ENCODE measurements around the gene FAM200C. TPM values are rescaled to one million over a fixed set of nuclear protein-coding genes. Genes with fewer than 3 reads are reported as not detected.

FAM200C gene
- total and polyA plus RNA-seq, 10 of the 15 experiments (the other 5 are each of a cell fraction or from before 2014, with no cell fraction given) = 1.0 to 5.4 (median 2.2) TPM

DNA sequence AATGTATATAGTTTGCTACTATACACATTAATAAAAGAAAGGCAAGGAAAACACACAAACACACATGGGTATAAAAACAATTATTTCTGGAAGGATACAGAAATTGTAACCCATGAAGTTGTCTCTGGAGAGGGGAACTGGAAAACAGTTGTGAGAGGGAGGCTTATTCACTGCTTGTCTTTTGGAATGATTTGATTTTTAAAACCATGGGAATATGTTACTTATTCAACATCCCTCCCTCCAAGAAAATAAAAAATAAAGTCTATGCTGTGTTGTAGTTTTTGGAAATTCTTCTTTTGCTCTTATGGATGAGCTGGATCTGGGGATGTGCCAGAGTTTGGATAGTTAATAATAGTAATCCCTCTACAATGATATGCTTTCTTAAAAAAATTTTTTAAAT lies 23.4 kb downstream of the FAM200C start:
- H3K27ac ChIP-seq (ENCODE audit: control insufficient read depth, insufficient read depth) = no peak overlapping the region
- in situ Hi-C loops (cut with MboI) (no loop called here), intact Hi-C loops (cut with micrococcal nuclease; ENCODE audit: unreplicated experiment) (no loop called here)
- no peaks in the 10 kb centered on the region for H3K36me3 ChIP-seq (ENCODE audit: control insufficient read depth in 2 of 2, insufficient read depth in 2 of 2, low read length in 1 of 2)
- H3K4me3 ChIP-seq = no peak overlapping the region
- no peak for TF ChIP-seq MYB (IDR thresholded peaks at IDR 0.05; ENCODE audit: borderline replicate concordance, low read depth, low read length)
- CTCF ChIA-PET = interaction anchor here (1.6 kb wide), 1 partner anchor 31 kb away, joined by 4 read pairs; no protein-coding TSS in a partner anchor
- FAIRE-seq (no peak), ATAC-seq (no peak), DNase-seq (ENCODE audit: low read depth, low spot score) (no peak)
- RAD21 ChIA-PET (ENCODE audit: unreplicated experiment) = no interaction called here
- no peak overlapping the region for H3K4me2 ChIP-seq (ENCODE audit: control insufficient read depth, insufficient read depth)
- no peaks in the 10 kb centered on the region for H3K9me3 ChIP-seq (replicated peaks; ENCODE audit: control insufficient read depth, insufficient read depth, low read length)
- H3K27me3 ChIP-seq (replicated peaks in 1 of 2; ENCODE audit: control insufficient read depth in 2 of 2, insufficient read depth in 2 of 2, low read length in 1 of 2) = peaks cover 0 to 5% of the 10 kb centered on the region in 2 experiments; a peak in 2 of 4 replicates
- no peaks in the 10 kb centered on the region for H3K79me2 ChIP-seq (ENCODE audit: control insufficient read depth, insufficient read depth, low read length)
- no peak overlapping the region for H3K9ac ChIP-seq (ENCODE audit: control insufficient read depth, insufficient read depth, low read length)
- no peak overlapping the region for H2AFZ ChIP-seq (ENCODE audit: control insufficient read depth, low read depth, low read length)
- H3K4me1 ChIP-seq (ENCODE audit: control insufficient read depth, insufficient read depth, low read length) = no peaks in the 10 kb centered on the region
- BruUV-seq (replicated peaks) = no TSS peak
- H4K20me1 ChIP-seq (ENCODE audit: control insufficient read depth, insufficient read depth) = no peaks in the 10 kb centered on the region
- POLR2A ChIA-PET = no interaction called here
- SMC1A ChIA-PET (ENCODE audit: uncharacterized antibody, unreplicated experiment) = interaction anchor here (0.6 to 5.8 kb wide), 3 partner anchors 15 to 644 kb away, joined by 3 to 42 read pairs (median 3); no protein-coding TSS in a partner anchor

DNA sequence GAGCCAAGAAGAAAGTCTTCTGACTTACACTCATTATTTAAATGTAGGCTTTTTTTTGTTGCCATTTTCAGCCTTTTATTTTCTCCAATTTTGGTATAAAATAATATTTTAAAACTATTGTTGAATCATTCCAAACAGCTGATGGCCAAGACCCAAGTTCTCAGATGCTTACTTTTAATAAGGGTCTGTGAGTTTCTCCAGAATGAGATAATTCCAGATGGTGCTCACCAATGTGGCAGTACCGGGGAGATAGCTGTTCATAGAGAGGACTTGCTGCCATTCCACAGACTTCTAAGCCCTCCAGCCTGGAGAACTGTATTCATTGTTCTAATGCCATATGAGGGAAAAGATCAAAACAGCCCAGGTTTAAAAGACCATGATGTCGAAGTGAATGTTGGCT lies 24.2 kb downstream of the FAM200C start:
- intact Hi-C loops (cut with micrococcal nuclease; ENCODE audit: unreplicated experiment) (no loop called here), in situ Hi-C loops (cut with MboI) (no loop called here)
- Histone ChIP-seq H3K9me3 (replicated peaks; ENCODE audit: control insufficient read depth, insufficient read depth, low read length) (no peaks in the 10 kb centered on the region), H3K27ac (ENCODE audit: control insufficient read depth, insufficient read depth) (no peak overlapping the region), H3K4me1 (ENCODE audit: control insufficient read depth, insufficient read depth, low read length) (no peaks in the 10 kb centered on the region), H2AFZ (ENCODE audit: control insufficient read depth, low read depth, low read length) (no peak overlapping the region), H3K9ac (ENCODE audit: control insufficient read depth, insufficient read depth, low read length) (no peak overlapping the region), H3K4me3 (no peak overlapping the region), H3K27me3 (replicated peaks in 1 of 2; ENCODE audit: control insufficient read depth in 2 of 2, insufficient read depth in 2 of 2, low read length in 1 of 2) (peaks cover under 1 to 8% of the 10 kb centered on the region in 2 experiments; a peak in 2 of 4 replicates), H3K79me2 (ENCODE audit: control insufficient read depth, insufficient read depth, low read length) (no peaks in the 10 kb centered on the region), H4K20me1 (ENCODE audit: control insufficient read depth, insufficient read depth) (no peaks in the 10 kb centered on the region), H3K36me3 (ENCODE audit: control insufficient read depth in 2 of 2, insufficient read depth in 2 of 2, low read length in 1 of 2) (no peaks in the 10 kb centered on the region), H3K4me2 (ENCODE audit: control insufficient read depth, insufficient read depth) (no peak overlapping the region)
- BruUV-seq (replicated peaks) = no TSS peak
- TF ChIP-seq, protein P1, sequence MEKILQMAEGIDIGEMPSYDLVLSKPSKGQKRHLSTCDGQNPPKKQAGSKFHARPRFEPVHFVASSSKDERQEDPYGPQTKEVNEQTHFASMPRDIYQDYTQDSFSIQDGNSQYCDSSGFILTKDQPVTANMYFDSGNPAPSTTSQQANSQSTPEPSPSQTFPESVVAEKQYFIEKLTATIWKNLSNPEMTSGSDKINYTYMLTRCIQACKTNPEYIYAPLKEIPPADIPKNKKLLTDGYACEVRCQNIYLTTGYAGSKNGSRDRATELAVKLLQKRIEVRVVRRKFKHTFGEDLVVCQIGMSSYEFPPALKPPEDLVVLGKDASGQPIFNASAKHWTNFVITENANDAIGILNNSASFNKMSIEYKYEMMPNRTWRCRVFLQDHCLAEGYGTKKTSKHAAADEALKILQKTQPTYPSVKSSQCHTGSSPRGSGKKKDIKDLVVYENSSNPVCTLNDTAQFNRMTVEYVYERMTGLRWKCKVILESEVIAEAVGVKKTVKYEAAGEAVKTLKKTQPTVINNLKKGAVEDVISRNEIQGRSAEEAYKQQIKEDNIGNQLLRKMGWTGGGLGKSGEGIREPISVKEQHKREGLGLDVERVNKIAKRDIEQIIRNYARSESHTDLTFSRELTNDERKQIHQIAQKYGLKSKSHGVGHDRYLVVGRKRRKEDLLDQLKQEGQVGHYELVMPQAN (conservative IDR thresholded peaks at IDR 0.05) = no peak
- TF ChIP-seq RCOR1 (conservative IDR thresholded peaks at IDR 0.05; ENCODE audit: low read depth, low read length) = no peak
- TF ChIP-seq, protein P2, sequence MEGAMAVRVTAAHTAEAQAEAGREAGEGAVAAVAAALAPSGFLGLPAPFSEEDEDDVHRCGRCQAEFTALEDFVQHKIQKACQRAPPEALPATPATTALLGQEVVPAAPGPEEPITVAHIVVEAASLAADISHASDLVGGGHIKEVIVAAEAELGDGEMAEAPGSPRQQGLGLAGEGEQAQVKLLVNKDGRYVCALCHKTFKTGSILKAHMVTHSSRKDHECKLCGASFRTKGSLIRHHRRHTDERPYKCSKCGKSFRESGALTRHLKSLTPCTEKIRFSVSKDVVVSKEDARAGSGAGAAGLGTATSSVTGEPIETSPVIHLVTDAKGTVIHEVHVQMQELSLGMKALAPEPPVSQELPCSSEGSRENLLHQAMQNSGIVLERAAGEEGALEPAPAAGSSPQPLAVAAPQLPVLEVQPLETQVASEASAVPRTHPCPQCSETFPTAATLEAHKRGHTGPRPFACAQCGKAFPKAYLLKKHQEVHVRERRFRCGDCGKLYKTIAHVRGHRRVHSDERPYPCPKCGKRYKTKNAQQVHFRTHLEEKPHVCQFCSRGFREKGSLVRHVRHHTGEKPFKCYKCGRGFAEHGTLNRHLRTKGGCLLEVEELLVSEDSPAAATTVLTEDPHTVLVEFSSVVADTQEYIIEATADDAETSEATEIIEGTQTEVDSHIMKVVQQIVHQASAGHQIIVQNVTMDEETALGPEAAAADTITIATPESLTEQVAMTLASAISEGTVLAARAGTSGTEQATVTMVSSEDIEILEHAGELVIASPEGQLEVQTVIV (IDR thresholded peaks at IDR 0.05; ENCODE audit: borderline replicate concordance, partially characterized antibody) = no peak
- TF ChIP-seq MEF2A (IDR thresholded peaks at IDR 0.05; ENCODE audit: insufficient read depth, low read depth, low read length) = no peak
- no peak for TF ChIP-seq POU2F2 (IDR thresholded peaks at IDR 0.05; ENCODE audit: borderline replicate concordance, low read depth, low read length)
- no peak for TF ChIP-seq KAT2A (conservative IDR thresholded peaks at IDR 0.05; ENCODE audit: control insufficient read depth, low read depth, low read length)
- TF ChIP-seq TCF12 (IDR thresholded peaks at IDR 0.05; ENCODE audit: low read depth, low read length) = no peak
- TF ChIP-seq NR2C1 (IDR thresholded peaks at IDR 0.05) = no peak
- ChIA-PET RAD21 (ENCODE audit: unreplicated experiment) (no interaction called here), POLR2A (no interaction called here), SMC1A (ENCODE audit: uncharacterized antibody, unreplicated experiment) (interaction anchor here (0.6 kb wide), 1 partner anchor 645 kb away, joined by 3 read pairs; no protein-coding TSS in a partner anchor), CTCF (no interaction called here)
- DNase-seq (ENCODE audit: low read depth, low spot score) (no peak), FAIRE-seq (no peak), ATAC-seq (no peak)
- WGBS (ENCODE audit: insufficient coverage, insufficient replicate concordance, low lambda C conversion rate, missing lambda C conversion rate) = 19% methylated on average over 2 of the region's 2 CpGs
